HepG2 (cell line): Measurements from ENCODE around the gene SEC24A. TPM values are rescaled to one million over a fixed set of nuclear protein-coding genes. Genes with fewer than 3 reads are reported as not detected.
A peak's percentile ranks its signal among the peaks of the same experiment; 100 is the strongest.

Experiments used
- ARID5B ChIP-seq: IDR thresholded peaks from 2 replicates; pipeline ENCODE4 v1.4.0; 2020; ENCODE audit warnings: mild to moderate bottlenecking, missing genetic modification reagents
- ATF3 ChIP-seq: sonication (generic); formaldehyde crosslinking; IDR thresholded peaks from 2 replicates; pipeline ENCODE4 v1.4.0; 2020; ENCODE audit warnings: missing genetic modification reagents
- ATRX ChIP-seq: sonication (generic); formaldehyde crosslinking; IDR thresholded peaks from 2 replicates; pipeline ENCODE4 v1.4.0; 2020; ENCODE audit warnings: missing genetic modification reagents, borderline replicate concordance
- IRF9 ChIP-seq: sonication (generic); formaldehyde crosslinking; IDR thresholded peaks from 2 replicates; pipeline ENCODE4 v1.8.0; 2022; ENCODE audit warnings: missing genetic modification reagents, mild to moderate bottlenecking, borderline replicate concordance
- LCORL ChIP-seq, 2 experiments: fragments of 450-650 bp in 1 of 2; sonication (generic) in 1 of 2; formaldehyde crosslinking in 1 of 2; IDR thresholded peaks; 2 replicates each; pipeline versions ENCODE4 v1.5.0 to v1.6.1; 2017 to 2020; ENCODE audit warnings: antibody characterized with exemption in 1 of 2, missing genetic modification reagents in 1 of 2
- NBN ChIP-seq: fragments of 450-650 bp; conservative IDR thresholded peaks from 2 replicates; pipeline ENCODE4 v1.6.1; 2017
- SSRP1 ChIP-seq: IDR thresholded peaks from 2 replicates; pipeline ENCODE4 v1.6.1; 2016; ENCODE audit warnings: control low read depth
- ZFP82 ChIP-seq: sonication (generic); formaldehyde crosslinking; IDR thresholded peaks from 2 replicates; pipeline ENCODE4 v1.5.1; 2020; ENCODE audit warnings: mild to moderate bottlenecking, missing genetic modification reagents, borderline replicate concordance
- ZNF232 ChIP-seq: sonication (generic); formaldehyde crosslinking; IDR thresholded peaks from 2 replicates; pipeline ENCODE4 v1.4.0; 2020; ENCODE audit warnings: missing genetic modification reagents, borderline replicate concordance
- ZNF564 ChIP-seq: sonication (generic); formaldehyde crosslinking; IDR thresholded peaks from 2 replicates; pipeline ENCODE4 v1.8.1; 2023; ENCODE audit warnings: mild to moderate bottlenecking, missing genetic modification reagents
- ZNF720 ChIP-seq: sonication (generic); formaldehyde crosslinking; IDR thresholded peaks from 2 replicates; pipeline ENCODE4 v1.4.0; 2020; ENCODE audit warnings: missing genetic modification reagents
- ZNF788 ChIP-seq: sonication (generic); formaldehyde crosslinking; IDR thresholded peaks from 2 replicates; pipeline ENCODE4 v1.5.0; 2020; ENCODE audit warnings: mild to moderate bottlenecking, missing genetic modification reagents, borderline replicate concordance
- polyA plus RNA-seq, 8 experiments: library from polyadenylated mRNA; depleted of rRNA in 3 of 8; stranded (reverse) in 7 of 8; unstranded in 1 of 8; fragments of >200 nt; fragmentation: Illumina TruSeq in 4 of 8; extraction: Trizol in 4 of 8; gene quantifications; 2 replicates each; pipeline versions ENCODE4 v1.2.1 to v1.2.3, GENCODE V29; 2011 to 2016; ENCODE audit warnings: low read depth in 4 of 8, missing spikeins in 1 of 8, mixed read lengths in 1 of 8; ENCODE audit not compliant: insufficient read depth in 1 of 8
- total RNA-seq, 5 experiments: library from RNA; depleted of rRNA; stranded (reverse); fragments of >200 nt; fragmentation: Illumina TruSeq; extraction: Trizol; gene quantifications; 2 replicates each; pipeline ENCODE4 v1.2.3, GENCODE V29; 2016; ENCODE audit warnings: low read depth in 1 of 5
- TF ChIP-seq, protein P1 (sequence below), 2 experiments: IDR thresholded peaks; 2 replicates each; pipeline ENCODE4 v1.6.1; 2011 to 2012; ENCODE audit warnings: low read length in 2 of 2, borderline replicate concordance in 1 of 2, low read depth in 1 of 2, mild to moderate bottlenecking in 1 of 2, moderate library complexity in 1 of 2
- TF ChIP-seq, protein P2 (sequence below): IDR thresholded peaks from 2 replicates; pipeline ENCODE4 v1.6.1; 2016; ENCODE audit warnings: low read depth, missing genetic modification reagents, missing compliant biosample characterization

Gene SEC24A
- total and polyA plus RNA-seq, 2 of the 13 experiments (the other 11 are each of a cell fraction or from before 2014, with no cell fraction given), result 30.5 to 56.8 TPM

GRCh38 chr5:134638760-134639201 lies 9.8 kb upstream of the SEC24A start (continued):
- TF ChIP-seq, protein P1, sequence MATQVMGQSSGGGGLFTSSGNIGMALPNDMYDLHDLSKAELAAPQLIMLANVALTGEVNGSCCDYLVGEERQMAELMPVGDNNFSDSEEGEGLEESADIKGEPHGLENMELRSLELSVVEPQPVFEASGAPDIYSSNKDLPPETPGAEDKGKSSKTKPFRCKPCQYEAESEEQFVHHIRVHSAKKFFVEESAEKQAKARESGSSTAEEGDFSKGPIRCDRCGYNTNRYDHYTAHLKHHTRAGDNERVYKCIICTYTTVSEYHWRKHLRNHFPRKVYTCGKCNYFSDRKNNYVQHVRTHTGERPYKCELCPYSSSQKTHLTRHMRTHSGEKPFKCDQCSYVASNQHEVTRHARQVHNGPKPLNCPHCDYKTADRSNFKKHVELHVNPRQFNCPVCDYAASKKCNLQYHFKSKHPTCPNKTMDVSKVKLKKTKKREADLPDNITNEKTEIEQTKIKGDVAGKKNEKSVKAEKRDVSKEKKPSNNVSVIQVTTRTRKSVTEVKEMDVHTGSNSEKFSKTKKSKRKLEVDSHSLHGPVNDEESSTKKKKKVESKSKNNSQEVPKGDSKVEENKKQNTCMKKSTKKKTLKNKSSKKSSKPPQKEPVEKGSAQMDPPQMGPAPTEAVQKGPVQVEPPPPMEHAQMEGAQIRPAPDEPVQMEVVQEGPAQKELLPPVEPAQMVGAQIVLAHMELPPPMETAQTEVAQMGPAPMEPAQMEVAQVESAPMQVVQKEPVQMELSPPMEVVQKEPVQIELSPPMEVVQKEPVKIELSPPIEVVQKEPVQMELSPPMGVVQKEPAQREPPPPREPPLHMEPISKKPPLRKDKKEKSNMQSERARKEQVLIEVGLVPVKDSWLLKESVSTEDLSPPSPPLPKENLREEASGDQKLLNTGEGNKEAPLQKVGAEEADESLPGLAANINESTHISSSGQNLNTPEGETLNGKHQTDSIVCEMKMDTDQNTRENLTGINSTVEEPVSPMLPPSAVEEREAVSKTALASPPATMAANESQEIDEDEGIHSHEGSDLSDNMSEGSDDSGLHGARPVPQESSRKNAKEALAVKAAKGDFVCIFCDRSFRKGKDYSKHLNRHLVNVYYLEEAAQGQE (IDR thresholded peaks at IDR 0.05; ENCODE audit: borderline replicate concordance in 1 of 2, low read depth in 1 of 2, low read length in 2 of 2), result peak in 1 of 2 experiments; percentile 46; a peak in 1 of 4 replicates
- TF ChIP-seq ATF3 (CRISPR knock-in tag) (no peak), ZNF788 (peak; percentile 34; the same call in 1 of the 2 replicates), ZNF232 (no peak; the same call in 1 of the 2 replicates), SSRP1 (no peak), ZNF720 (no peak), NBN (no peak), ZNF564 (CRISPR knock-in tag) (no peak), ATRX (no peak), ZFP82 (CRISPR knock-in tag) (no peak), ARID5B (peak; percentile 84), LCORL (IDR thresholded peaks at IDR 0.05) (no peak), LCORL (CRISPR knock-in tag; IDR thresholded peaks at IDR 0.05) (peak; percentile 54), IRF9 (no peak)
- TF ChIP-seq, protein P2, sequence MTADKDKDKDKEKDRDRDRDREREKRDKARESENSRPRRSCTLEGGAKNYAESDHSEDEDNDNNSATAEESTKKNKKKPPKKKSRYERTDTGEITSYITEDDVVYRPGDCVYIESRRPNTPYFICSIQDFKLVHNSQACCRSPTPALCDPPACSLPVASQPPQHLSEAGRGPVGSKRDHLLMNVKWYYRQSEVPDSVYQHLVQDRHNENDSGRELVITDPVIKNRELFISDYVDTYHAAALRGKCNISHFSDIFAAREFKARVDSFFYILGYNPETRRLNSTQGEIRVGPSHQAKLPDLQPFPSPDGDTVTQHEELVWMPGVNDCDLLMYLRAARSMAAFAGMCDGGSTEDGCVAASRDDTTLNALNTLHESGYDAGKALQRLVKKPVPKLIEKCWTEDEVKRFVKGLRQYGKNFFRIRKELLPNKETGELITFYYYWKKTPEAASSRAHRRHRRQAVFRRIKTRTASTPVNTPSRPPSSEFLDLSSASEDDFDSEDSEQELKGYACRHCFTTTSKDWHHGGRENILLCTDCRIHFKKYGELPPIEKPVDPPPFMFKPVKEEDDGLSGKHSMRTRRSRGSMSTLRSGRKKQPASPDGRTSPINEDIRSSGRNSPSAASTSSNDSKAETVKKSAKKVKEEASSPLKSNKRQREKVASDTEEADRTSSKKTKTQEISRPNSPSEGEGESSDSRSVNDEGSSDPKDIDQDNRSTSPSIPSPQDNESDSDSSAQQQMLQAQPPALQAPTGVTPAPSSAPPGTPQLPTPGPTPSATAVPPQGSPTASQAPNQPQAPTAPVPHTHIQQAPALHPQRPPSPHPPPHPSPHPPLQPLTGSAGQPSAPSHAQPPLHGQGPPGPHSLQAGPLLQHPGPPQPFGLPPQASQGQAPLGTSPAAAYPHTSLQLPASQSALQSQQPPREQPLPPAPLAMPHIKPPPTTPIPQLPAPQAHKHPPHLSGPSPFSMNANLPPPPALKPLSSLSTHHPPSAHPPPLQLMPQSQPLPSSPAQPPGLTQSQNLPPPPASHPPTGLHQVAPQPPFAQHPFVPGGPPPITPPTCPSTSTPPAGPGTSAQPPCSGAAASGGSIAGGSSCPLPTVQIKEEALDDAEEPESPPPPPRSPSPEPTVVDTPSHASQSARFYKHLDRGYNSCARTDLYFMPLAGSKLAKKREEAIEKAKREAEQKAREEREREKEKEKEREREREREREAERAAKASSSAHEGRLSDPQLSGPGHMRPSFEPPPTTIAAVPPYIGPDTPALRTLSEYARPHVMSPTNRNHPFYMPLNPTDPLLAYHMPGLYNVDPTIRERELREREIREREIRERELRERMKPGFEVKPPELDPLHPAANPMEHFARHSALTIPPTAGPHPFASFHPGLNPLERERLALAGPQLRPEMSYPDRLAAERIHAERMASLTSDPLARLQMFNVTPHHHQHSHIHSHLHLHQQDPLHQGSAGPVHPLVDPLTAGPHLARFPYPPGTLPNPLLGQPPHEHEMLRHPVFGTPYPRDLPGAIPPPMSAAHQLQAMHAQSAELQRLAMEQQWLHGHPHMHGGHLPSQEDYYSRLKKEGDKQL, result 0 out of 2 replicates have a peak, but pooled peaks have one; percentile 23
